ENCODE measurements around the gene FIBP.

DNA sequence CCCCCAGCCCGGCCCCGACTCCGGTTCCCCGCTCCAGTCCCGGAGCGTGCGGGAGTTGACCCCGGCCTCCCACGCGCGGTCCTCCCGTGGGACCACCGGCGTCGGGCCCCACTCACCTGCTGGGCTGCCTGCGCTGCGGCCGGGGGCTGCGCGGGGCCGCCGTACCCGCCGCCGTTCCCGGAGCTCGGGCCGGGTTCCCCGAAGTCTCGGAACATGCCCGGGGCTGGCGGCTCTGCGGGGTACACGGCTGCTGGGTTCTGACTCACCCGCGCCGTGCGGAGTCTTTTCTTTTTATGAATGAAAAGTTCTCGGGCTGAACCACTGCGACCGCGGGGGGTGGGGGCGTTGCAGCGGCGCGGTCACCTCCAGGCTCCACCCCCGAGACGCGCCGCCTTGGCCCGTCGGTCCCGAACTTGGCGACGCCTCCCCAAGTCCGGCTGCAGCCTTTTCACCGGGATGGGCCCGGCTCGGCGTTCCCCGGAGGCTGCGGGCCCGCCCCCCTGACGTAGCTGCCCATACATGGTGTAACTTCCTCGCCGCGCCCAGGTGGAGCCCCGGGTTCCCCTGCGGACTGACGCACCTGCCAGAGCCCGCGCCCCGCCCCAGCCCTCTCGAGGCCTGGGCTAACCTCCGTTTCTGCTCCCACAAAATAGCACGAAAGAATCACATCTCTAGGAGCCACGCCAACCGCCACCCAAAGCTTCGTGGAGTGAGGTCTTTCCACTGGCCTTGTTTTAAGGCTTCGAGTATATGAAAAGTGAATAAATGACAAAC lies 12.0 kb upstream of the FIBP start, which contains the start of gene FOSL1:
- TF ChIP-seq HDAC2 (IDR thresholded peaks at IDR 0.05; ENCODE audit: borderline replicate concordance in 1 of 2, low read depth in 2 of 2, low read length in 2 of 2), result no peak; a peak in 1 of 4 replicates
- TF ChIP-seq, protein P1, sequence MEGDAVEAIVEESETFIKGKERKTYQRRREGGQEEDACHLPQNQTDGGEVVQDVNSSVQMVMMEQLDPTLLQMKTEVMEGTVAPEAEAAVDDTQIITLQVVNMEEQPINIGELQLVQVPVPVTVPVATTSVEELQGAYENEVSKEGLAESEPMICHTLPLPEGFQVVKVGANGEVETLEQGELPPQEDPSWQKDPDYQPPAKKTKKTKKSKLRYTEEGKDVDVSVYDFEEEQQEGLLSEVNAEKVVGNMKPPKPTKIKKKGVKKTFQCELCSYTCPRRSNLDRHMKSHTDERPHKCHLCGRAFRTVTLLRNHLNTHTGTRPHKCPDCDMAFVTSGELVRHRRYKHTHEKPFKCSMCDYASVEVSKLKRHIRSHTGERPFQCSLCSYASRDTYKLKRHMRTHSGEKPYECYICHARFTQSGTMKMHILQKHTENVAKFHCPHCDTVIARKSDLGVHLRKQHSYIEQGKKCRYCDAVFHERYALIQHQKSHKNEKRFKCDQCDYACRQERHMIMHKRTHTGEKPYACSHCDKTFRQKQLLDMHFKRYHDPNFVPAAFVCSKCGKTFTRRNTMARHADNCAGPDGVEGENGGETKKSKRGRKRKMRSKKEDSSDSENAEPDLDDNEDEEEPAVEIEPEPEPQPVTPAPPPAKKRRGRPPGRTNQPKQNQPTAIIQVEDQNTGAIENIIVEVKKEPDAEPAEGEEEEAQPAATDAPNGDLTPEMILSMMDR (IDR thresholded peaks at IDR 0.05; ENCODE audit: control extremely low read depth in 1 of 3, insufficient read depth in 1 of 3, low read depth in 1 of 3, low read length in 3 of 3), result no peak
- TF ChIP-seq RFX5 (IDR thresholded peaks at IDR 0.05; ENCODE audit: borderline replicate concordance, low read depth, low read length), result no peak
- TF ChIP-seq TAF7 (optimal IDR thresholded peaks at IDR 0.05; ENCODE audit: borderline replicate concordance, low read depth, low read length), result no peak
- no peak for TF ChIP-seq JUN (IDR thresholded peaks at IDR 0.05; ENCODE audit: low read depth, low read length)
- no peak for TF ChIP-seq TCF12 (IDR thresholded peaks at IDR 0.05; ENCODE audit: low read depth, low read length)
- TF ChIP-seq HDAC6 (IDR thresholded peaks at IDR 0.05; ENCODE audit: low read depth, low read length), result no peak
- TF ChIP-seq GABPA (IDR thresholded peaks at IDR 0.05; ENCODE audit: borderline replicate concordance, insufficient read depth, low read length), result no peak
- TF ChIP-seq POLR2AphosphoS5 (IDR thresholded peaks at IDR 0.05; ENCODE audit: low read depth, low read length), result no peak
- peak; percentile 59; the same call in 1 of the 2 replicates for TF ChIP-seq CHD1 (IDR thresholded peaks at IDR 0.05; ENCODE audit: low read depth, low read length)
- peak in 1 of 2 experiments; percentile 76; a peak in 1 of 3 replicates for TF ChIP-seq EP300 (IDR thresholded peaks at IDR 0.05; ENCODE audit: borderline replicate concordance in 1 of 2, low read depth in 2 of 2, low read length in 2 of 2)
